GM13976 (cell line): ENCODE measurements around the gene XAB2.
A peak's percentile ranks its signal among the peaks of the same experiment; 100 is the strongest.

Source experiments
- DNase-seq: peaks from one replicate; pipeline ENCODE4 v3.0.0; 2012; ENCODE audit warnings: low spot score
- in situ Hi-C: fragments of 300-500 bp; cut with MboI; formaldehyde crosslinking; loops from one replicate; pipeline ENCODE4 v1.12.0; 2022; ENCODE audit warnings: low sequenced_read_pairs, mixed read lengths, inconsistent platforms; ENCODE audit not compliant: unreplicated experiment
- TF ChIP-seq, protein P1 (sequence below): IDR thresholded peaks from 2 replicates; pipeline ENCODE4 v1.5.1; 2012; ENCODE audit warnings: borderline replicate concordance, mild to moderate bottlenecking; ENCODE audit not compliant: insufficient read depth; ENCODE audit errors: extremely low read depth, missing control alignments, control extremely low read depth

XAB2 gene

DNA sequence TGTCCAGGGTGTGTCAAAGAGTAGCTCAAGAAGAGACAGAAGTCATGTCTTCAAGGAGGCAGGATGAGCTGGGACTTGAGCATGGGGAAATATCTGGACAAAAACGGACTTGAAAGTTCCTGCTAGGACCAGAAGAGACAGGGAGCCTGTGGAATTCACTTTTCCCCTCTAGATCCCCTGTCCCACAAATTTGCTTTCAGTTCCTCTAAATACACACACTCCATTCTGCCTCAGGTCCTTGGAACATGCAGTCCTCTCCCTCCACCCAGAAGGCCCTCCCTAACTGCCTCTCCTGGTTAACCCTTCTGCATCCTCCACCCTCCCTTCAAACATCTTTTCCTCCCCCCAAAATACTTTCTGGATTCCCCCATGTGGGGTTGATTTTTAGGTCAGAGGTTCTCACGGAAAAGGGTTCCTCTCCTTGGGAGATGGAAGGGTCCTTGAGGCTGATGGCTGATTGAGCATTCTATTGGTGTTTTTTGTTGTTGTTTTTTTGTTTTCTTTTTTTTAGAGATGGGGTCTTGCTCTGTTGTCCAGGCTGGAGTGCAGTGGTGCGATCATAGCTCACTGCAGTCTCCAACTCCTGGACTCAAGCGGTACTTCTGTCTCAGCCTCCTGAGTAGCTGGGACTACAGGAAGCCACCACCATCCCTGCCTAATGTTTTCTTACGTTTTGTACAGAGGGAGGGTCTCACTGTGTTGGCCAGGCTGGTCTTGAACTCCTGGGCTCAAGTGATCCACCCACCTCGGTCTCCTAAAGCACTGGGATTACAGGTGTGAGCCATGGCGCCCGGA lies 32.6 kb upstream of the XAB2 start:
- TF ChIP-seq, protein P1, sequence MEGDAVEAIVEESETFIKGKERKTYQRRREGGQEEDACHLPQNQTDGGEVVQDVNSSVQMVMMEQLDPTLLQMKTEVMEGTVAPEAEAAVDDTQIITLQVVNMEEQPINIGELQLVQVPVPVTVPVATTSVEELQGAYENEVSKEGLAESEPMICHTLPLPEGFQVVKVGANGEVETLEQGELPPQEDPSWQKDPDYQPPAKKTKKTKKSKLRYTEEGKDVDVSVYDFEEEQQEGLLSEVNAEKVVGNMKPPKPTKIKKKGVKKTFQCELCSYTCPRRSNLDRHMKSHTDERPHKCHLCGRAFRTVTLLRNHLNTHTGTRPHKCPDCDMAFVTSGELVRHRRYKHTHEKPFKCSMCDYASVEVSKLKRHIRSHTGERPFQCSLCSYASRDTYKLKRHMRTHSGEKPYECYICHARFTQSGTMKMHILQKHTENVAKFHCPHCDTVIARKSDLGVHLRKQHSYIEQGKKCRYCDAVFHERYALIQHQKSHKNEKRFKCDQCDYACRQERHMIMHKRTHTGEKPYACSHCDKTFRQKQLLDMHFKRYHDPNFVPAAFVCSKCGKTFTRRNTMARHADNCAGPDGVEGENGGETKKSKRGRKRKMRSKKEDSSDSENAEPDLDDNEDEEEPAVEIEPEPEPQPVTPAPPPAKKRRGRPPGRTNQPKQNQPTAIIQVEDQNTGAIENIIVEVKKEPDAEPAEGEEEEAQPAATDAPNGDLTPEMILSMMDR = no peak
- DNase-seq = no peak
- in situ Hi-C loops = loop anchor here (25.0 kb wide), 1 partner anchor 300 kb away; no protein-coding TSS in a partner anchor

DNA sequence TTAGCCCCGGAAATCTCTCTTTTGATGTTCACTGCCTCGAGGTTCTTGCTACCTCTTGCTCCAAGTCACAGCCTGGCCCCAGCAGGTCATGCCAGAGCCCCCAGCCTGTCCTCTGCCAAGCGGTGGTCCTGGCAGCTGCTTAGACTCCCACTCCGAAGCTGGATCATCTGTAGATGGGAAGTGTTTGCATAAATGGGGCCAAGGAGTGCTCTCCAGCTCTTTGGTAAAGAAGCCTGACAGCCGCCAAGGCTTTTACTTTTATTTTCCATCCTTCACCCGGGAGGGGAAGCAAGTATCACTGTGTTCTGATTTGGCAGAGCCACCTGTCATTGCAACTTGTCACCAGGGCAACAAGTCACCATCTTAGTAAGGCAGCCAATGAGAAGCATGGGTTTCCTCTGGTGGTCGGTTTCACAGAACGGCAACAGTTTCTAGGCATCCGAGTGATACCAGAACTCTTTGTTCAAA lies 28.9 kb upstream of the XAB2 start:
- DNase-seq = peak; percentile 95
- in situ Hi-C loops = loop anchor here (25.0 kb wide), 1 partner anchor 296 kb away; no protein-coding TSS in a partner anchor
- TF ChIP-seq, protein P1 = no peak

DNA sequence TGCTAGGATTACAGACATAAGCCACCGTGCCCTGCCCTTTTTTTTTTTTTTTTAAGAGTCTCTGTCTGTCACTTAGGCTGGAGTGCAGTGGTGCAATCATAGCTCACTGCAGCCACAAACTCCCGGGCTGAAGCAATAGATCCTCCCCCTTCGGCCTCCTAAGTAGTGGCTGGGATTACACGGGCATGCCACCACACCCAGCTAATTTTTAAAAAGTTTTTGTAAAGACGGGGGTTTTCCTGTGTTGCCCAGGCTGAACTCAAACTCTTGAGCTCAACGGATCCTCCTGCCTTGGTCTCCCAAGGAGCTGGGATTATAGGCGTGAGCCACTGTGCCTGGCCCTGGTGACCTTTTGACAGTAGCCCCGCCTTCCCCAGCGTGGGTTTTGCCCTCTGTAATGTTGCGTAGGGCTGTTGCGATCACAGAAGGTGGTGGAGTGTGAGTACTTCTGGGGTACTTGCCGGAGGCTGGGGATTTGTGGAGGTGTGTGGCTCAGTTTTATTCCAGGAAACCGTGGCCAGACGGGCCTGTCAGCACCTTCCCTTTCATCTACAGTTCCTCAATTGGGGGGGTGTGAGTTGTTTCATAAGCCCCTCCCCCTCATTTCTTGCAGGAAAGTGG lies 27.9 kb upstream of the XAB2 start:
- in situ Hi-C loops = loop anchor here (25.0 kb wide), 1 partner anchor 295 kb away; no protein-coding TSS in a partner anchor
- TF ChIP-seq, protein P1 = no peak
- no peak for DNase-seq

DNA sequence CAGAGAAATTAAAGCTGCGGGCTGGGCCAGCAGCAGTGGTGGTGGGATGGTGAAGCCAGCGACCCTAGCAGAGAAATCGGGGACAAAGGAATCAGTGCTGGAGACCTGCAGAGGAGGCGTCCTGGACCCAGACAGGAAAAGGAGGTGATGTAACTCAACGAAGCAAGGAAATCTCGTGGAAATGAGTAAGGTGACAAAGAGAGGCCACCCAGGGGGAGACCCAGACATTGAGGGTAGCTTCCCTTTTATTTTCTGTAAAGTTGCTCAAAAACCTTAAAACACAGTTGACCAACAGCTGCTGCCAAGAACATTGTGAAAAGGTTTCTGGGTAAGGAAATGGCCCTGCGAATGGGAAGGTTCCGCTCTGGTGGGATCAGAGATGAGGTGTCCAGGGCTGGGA lies 26.2 kb upstream of the XAB2 start:
- TF ChIP-seq, protein P1 = no peak
- no peak for DNase-seq
- in situ Hi-C loops = loop anchor here (25.0 kb wide), 1 partner anchor 293 kb away; no protein-coding TSS in a partner anchor

DNA sequence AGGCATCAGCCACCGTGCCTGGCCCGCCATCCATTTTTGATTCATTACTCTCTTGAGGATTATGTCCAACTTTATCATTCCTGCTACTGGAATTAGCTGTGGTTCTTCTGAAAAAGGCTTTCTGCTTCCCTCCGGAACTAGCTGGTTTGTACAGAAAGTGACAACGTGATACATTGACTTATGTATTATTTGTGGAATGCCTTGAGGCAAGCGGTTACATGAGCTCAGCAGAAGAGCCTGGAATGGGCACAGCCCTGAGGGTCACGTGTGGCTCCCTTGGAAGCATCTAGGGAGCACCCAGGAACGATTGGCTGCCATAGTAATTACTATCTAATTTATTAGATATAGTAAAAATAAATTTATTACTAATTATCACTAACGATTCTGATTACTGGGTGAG lies 25.1 kb upstream of the XAB2 start:
- DNase-seq = no peak
- in situ Hi-C loops = loop anchor here (25.0 kb wide), 1 partner anchor 292 kb away; no protein-coding TSS in a partner anchor
- TF ChIP-seq, protein P1 = no peak

DNA sequence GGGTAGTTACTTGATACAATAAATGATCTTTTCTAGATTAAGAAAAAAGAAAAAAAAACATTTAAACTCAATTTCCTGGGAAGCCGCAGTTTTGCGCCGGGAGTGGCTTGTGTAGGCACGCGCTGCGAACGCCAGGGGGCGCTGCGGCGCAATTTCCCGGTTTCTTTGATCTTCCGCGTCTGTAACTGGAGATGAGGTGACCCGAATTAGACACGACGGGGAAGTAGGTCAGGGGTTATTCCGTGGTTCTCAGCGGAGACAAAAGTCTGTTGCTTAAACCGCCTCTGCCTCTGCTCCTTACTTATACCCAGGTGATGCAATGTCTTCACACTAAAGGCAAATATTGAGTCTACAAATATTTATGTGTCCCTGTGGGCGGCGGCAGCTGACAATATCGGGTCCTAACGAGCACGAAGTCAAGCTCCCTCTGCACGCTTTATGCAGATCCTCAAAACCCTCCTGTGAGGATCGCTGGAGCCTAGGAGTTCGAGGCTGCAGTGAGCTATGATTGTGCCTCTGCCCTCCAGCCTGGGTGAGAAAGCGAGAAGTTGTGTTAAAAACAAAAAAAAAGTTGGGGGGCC lies 22.8 kb upstream of the XAB2 start:
- in situ Hi-C loops = loop anchor here (25.0 kb wide), 1 partner anchor 290 kb away; no protein-coding TSS in a partner anchor
- TF ChIP-seq, protein P1 = peak; percentile 95
- DNase-seq = peak; percentile 93
